Testis (tissue), 2 donors: Measurements from ENCODE around the gene VOPP1.

Experiments used
- CTCF ChIP-seq, 3 experiments: fragments of 450-650 bp in 2 of 3; fragments of 200-600 bp in 1 of 3; sonication (generic) in 1 of 3; IDR thresholded peaks; one replicate each; pipeline ENCODE4 v1.5.1; 2016 to 2019; ENCODE audit warnings: antibody characterized with exemption in 3 of 3, mild to moderate bottlenecking in 2 of 3, moderate library complexity in 1 of 3
- POLR2A ChIP-seq: fragments of 450-650 bp; IDR thresholded peaks from one replicate; pipeline ENCODE4 v1.6.1; 2017; ENCODE audit warnings: antibody characterized with exemption, mild to moderate bottlenecking, moderate library complexity

GRCh38 chr7:55587687-55588378 lies 15.5 kb upstream of the VOPP1 start:
- TF ChIP-seq CTCF (IDR thresholded peaks at IDR 0.05) (no peak), POLR2A (no peak)
